Ectodermal cell (in vitro differentiated cells): ENCODE measurements around the gene ZNF83.

Source experiments
- H3K27ac ChIP-seq: 2 replicates; pipeline ENCODE4 v1.7.0; 2013; ENCODE audit warnings: mild to moderate bottlenecking, low read depth, low read length; ENCODE audit not compliant: insufficient read depth, poor library complexity, severe bottlenecking
- H3K27me3 ChIP-seq: 2 replicates; pipeline ENCODE4 v1.7.0; 2013; ENCODE audit warnings: mild to moderate bottlenecking, low read length; ENCODE audit not compliant: insufficient read depth, control insufficient read depth, poor library complexity, severe bottlenecking
- H3K36me3 ChIP-seq: one replicate; pipeline ENCODE4 v1.7.0; 2013; ENCODE audit warnings: low read length; ENCODE audit not compliant: control insufficient read depth, insufficient read depth
- H3K4me1 ChIP-seq: one replicate; pipeline ENCODE4 v1.7.0; 2013; ENCODE audit warnings: low read length; ENCODE audit not compliant: control insufficient read depth, insufficient read depth
- H3K4me3 ChIP-seq: 2 replicates; pipeline ENCODE4 v1.7.0; 2013; ENCODE audit warnings: low read depth, low read length, control low read depth; ENCODE audit not compliant: insufficient read depth
- H3K9me3 ChIP-seq: 2 replicates; pipeline ENCODE4 v1.7.0; 2013; ENCODE audit warnings: mild to moderate bottlenecking, low read length, moderate library complexity; ENCODE audit not compliant: control insufficient read depth
- WGBS, 2 experiments: methylation state at CpG; one replicate each; pipeline ENCODE4 v1.1.7; 2013; ENCODE audit warnings: missing lambda C conversion rate in 2 of 2; 5-methylcytosine and 5-hydroxymethylcytosine counted together

ZNF83 gene

DNA sequence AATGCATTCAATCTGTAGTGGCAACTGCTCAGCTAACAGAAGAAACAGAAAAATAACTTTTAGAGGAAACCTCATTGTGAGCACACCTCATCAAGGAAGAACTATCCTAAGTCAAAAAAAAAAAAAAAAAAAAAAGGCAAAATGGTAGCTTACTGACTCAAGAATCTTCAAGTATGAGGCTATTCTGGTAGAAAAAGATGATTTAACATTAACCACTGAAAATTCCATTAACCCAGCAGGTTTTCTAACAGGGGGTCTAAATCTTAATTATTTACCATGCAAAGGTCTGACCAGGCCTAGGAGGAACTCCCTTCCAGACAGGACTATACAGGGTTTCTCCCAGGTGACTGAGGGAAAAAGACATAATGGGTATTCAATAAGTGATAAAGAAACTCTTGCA is 28.4 kb upstream of the ZNF83 start:
- H3K27me3 ChIP-seq = no peaks in the 10 kb centered on the region
- no peak overlapping the region for H3K27ac ChIP-seq
- no peaks in the 10 kb centered on the region for H3K36me3 ChIP-seq
- H3K4me3 ChIP-seq = no peak overlapping the region
- no peaks in the 10 kb centered on the region for H3K9me3 ChIP-seq
- peaks cover 13% of the 10 kb centered on the region for H3K4me1 ChIP-seq

DNA sequence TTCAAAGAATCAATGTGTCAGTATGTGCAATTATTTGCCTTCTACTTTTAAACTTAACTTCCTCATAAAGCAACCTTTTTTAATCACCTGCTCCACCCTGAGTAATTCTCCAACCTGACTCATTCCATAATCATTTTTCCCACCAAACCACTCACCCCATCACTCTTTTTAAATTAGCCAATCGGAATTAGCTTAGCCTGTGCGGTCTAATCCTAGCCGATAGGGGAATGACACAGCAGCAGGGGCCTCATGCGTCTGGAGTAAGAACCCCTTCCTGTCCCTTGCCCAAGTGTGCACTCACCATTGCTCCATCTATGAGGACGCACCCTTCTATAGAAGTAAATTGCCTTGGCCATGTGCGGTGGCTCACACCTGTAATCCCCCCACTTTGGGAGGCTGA is 27.4 kb upstream of the ZNF83 start:
- Histone ChIP-seq H3K27ac (no peak overlapping the region), H3K4me1 (peaks cover 13% of the 10 kb centered on the region), H3K36me3 (no peaks in the 10 kb centered on the region), H3K27me3 (no peaks in the 10 kb centered on the region), H3K4me3 (no peak overlapping the region), H3K9me3 (no peaks in the 10 kb centered on the region)
- 88 to 95% methylated on average over 6 of the region's 6 CpGs for WGBS, 2 experiments

DNA sequence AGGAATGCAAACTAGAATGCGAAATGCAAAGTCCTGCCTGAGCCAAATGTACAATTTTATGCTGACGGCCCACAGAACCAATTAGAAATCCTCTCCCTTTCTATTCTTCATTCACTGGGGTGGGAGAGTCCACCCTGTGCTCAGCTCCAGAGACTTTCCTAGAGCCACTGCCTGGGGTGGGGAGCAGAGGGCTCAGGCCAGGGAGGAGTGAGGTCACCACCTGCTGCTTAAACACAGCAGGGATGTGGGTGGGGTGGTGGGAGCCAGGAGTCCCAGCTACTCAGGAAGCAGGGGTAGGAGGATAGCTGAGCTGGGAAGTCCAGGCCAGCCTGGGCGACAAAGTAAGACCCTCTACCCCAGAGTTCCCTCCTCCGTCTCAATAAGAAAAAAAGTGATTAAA is 26.9 kb upstream of the ZNF83 start:
- H3K9me3 ChIP-seq = no peaks in the 10 kb centered on the region
- no peak overlapping the region for H3K4me3 ChIP-seq
- WGBS, 2 experiments = 85 to 87% methylated on average over 3 to 4 of the region's 4 CpGs
- no peak overlapping the region for H3K27ac ChIP-seq
- peaks cover 13% of the 10 kb centered on the region for H3K4me1 ChIP-seq
- no peaks in the 10 kb centered on the region for H3K27me3 ChIP-seq
- H3K36me3 ChIP-seq = peaks cover 3% of the 10 kb centered on the region

DNA sequence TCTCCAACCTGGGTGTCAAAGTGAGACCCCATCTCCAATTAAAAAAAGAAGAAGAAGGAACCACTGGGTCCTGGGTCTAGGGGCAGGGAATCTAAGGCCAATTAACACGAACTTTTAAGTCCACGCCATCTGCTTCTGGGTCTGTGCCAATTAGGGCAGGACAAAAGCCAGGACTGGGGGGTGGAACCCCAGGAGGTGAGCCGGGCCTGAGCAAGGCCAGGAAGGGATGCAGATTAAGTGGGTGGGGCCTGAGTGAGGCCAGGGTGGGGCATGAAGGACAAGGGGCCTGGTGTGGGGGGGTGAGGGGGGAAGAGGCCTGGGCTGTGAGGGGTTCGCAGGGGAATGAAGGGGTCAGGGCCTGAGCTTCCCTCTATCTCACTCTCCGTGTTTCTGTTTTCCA is 26.3 kb upstream of the ZNF83 start:
- WGBS, 2 experiments = 53 to 59% methylated on average over 5 of the region's 5 CpGs
- no peaks in the 10 kb centered on the region for H3K9me3 ChIP-seq
- H3K27ac ChIP-seq = no peak overlapping the region
- H3K4me1 ChIP-seq = peaks cover 13% of the 10 kb centered on the region
- no peaks in the 10 kb centered on the region for H3K27me3 ChIP-seq
- H3K36me3 ChIP-seq = peaks cover 5% of the 10 kb centered on the region
- H3K4me3 ChIP-seq = no peak overlapping the region

DNA sequence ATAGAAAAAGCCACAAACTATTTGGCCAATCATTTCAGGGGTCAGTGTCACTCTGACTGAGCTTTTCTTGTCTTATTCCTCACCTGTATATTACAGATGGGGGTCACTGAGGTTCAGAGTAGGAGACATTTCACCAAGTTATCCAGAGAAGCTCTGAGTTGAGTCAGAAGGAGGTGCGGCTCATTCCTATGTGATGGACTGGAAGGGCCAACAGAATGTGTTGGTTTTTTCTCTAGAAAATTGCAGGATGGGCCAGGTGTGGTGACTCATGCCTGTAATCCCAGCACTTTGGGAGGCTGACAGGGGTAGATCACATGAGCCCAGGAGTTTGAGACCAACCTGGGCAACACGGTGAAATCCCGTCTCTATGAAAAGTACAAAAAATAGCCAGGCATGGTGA is 24.5 kb upstream of the ZNF83 start:
- Histone ChIP-seq H3K4me3 (no peak overlapping the region), H3K27ac (no peak overlapping the region), H3K36me3 (peaks cover 5% of the 10 kb centered on the region), H3K9me3 (no peaks in the 10 kb centered on the region), H3K27me3 (no peaks in the 10 kb centered on the region), H3K4me1 (peaks cover 13% of the 10 kb centered on the region)
- 77 to 79% methylated on average over 3 of the region's 3 CpGs for WGBS, 2 experiments

DNA sequence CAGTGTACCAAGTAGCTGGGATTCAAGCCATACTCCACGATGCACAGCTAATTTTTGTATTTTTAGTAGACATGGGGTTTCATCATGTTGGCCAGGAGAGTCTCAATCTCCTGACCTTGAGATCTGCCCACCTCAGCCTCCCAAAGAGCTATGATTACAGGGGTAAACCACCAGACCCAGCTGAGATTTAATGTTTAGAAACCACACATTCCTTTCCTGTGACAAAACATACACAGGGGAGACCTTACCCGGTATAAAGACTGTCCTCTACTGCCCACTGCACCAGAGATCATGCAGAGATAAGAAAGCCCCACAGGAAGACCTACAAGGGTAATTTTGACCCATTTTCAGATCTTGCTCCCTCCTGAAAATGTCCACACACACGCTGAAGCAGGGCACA is 22.8 kb upstream of the ZNF83 start:
- Histone ChIP-seq H3K4me1 (peaks cover 13% of the 10 kb centered on the region), H3K36me3 (peaks cover 5% of the 10 kb centered on the region), H3K9me3 (no peaks in the 10 kb centered on the region), H3K4me3 (no peak overlapping the region), H3K27ac (no peak overlapping the region), H3K27me3 (no peaks in the 10 kb centered on the region)
- WGBS, 2 experiments = 52 to 66% methylated on average over 3 of the region's 3 CpGs

DNA sequence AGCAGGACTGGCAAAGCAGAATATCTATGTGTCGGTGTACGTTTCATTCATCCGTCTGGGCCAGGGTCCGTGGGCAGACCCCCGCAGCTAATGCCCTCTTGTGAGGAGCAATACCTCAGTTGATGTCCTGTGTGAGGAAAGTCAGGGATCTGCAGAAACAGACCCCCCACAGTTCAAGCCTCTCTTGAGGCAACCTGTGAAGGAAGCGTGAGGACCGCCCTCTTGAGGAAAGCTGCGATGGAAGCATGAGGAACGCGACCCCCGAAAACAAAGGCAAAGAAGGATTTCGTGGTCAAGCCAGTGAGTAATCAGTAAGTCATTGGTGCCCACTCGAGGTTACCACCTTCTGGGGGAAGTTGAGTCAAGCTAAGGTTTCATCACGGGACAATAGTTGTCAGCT is 20.9 kb upstream of the ZNF83 start:
- WGBS, 2 experiments = 84 to 86% methylated on average over 14 of the region's 14 CpGs
- no peak overlapping the region for H3K4me3 ChIP-seq
- H3K27me3 ChIP-seq = no peaks in the 10 kb centered on the region
- H3K4me1 ChIP-seq = no peaks in the 10 kb centered on the region
- no peaks in the 10 kb centered on the region for H3K9me3 ChIP-seq
- H3K36me3 ChIP-seq = peaks cover 11% of the 10 kb centered on the region
- H3K27ac ChIP-seq = no peak overlapping the region

DNA sequence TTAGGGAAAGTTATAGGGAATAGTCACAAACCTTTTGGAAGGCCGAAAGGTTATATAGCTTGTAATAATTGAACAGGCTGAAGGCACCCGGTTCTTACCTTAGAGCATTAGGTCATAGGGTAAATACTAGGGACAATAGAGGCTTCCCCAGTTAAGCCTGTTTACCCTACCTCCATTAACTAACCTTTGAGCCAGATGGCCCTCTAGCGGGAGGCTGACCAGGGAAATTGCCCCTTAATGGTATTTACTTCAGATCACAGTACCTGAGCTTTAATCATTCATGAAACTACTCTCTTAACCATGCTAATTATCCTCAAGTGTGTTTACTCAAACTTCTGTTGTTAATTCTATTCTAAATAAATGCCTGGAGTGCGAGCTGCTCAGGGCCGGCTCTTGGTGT is 20.4 kb upstream of the ZNF83 start:
- WGBS, 2 experiments = 76 to 80% methylated on average over 5 of the region's 5 CpGs
- H3K27ac ChIP-seq = no peak overlapping the region
- H3K27me3 ChIP-seq = no peaks in the 10 kb centered on the region
- no peak overlapping the region for H3K4me3 ChIP-seq
- H3K9me3 ChIP-seq = no peaks in the 10 kb centered on the region
- peaks cover 12% of the 10 kb centered on the region for H3K36me3 ChIP-seq
- no peaks in the 10 kb centered on the region for H3K4me1 ChIP-seq

DNA sequence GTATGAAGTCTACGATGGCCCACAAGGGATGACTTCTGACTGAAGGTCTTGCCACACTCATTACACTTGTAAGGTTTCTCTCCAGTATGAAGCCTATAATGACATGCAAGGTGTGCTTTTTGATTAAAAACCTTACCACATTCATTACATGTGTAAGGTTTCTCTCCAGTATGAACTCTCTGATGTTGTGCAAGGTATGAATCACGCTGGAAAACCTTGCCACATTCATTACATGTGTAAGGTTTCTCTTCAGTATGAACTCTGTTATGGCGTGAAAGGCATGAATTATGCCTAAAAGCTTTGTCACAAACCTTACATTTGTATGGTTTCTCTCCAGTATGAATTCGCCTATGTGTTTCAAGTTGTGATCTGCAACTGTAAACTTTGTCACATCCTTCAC is 15.0 kb upstream of the ZNF83 start:
- peaks cover 18% of the 10 kb centered on the region for H3K36me3 ChIP-seq
- WGBS, 2 experiments = 95 to 99% methylated on average over 4 of the region's 4 CpGs
- H3K4me3 ChIP-seq = no peak overlapping the region
- no peaks in the 10 kb centered on the region for H3K4me1 ChIP-seq
- H3K27ac ChIP-seq = no peak overlapping the region
- no peaks in the 10 kb centered on the region for H3K9me3 ChIP-seq
- H3K27me3 ChIP-seq = no peaks in the 10 kb centered on the region

DNA sequence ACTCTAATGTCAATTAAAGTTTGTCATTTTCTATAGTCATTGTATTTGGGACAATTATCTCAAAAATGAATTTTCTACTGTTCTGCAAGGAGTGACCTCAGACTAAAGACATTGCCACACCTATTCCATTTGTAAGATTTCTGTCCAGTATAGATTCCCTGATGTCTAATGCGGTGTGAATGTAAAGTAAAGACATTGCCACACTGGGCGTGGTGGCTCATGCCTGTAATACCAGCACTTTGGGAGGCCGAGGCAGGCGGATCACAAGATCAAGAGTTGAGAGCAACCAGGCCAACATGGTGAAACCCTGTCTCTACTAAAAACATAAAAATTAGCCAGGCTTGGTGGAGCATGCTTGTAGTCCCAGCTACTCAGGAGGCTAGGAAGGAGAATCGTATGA is 13.8 kb upstream of the ZNF83 start:
- Histone ChIP-seq H3K9me3 (no peaks in the 10 kb centered on the region), H3K27me3 (no peaks in the 10 kb centered on the region), H3K4me3 (no peak overlapping the region), H3K4me1 (no peaks in the 10 kb centered on the region), H3K27ac (no peak overlapping the region), H3K36me3 (peaks cover 18% of the 10 kb centered on the region)
- WGBS, 2 experiments = 92 to 94% methylated on average over 5 of the region's 5 CpGs

DNA sequence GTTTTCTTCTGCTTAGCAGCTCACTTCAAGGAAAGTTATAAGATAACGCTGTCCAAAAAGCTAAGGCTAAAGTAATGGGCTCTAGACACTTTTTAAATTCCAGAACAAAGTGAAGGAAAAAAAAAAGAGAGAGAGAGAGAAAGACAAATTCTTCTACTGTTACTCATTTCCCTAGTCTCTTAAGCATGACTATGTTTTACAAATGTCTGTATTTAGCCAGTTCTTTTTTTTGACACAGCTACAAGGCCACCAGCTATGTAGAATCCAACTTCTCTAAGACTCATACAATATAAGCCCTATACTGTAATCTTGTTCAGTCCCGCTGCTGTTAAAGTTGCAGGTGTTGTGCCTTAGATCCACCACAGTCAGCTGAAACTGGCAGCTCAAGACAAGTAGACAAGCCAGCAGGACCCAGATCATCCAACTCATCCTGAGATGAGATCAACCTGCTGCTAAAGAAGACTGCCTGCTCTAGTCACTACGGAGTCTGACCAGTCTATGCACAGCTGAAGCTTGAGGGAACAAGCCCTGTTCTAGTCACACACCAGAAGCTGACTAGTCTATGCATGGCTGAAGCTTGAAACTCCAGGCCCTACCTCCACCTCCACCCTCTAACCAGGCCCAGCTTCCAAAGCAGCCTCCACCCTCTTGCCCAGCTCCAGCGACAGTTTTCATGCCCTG is 10.3 kb upstream of the ZNF83 start:
- no peak overlapping the region for H3K27ac ChIP-seq
- WGBS, 2 experiments = 95 to 96% methylated on average over 4 of the region's 4 CpGs
- H3K36me3 ChIP-seq = peaks cover 10% of the 10 kb centered on the region
- H3K27me3 ChIP-seq = no peaks in the 10 kb centered on the region
- H3K4me3 ChIP-seq = no peak overlapping the region
- no peaks in the 10 kb centered on the region for H3K4me1 ChIP-seq
- no peaks in the 10 kb centered on the region for H3K9me3 ChIP-seq
